HFF-Myc (cell line): ENCODE measurements around the gene BIN2.

Experiments used
- DNase-seq: peaks from one replicate; pipeline ENCODE4 v3.0.0-alpha.2; 2011; ENCODE audit warnings: low read depth; ENCODE audit errors: extremely low read depth
- H3K4me3 ChIP-seq: replicated peaks from 2 replicates; pipeline ENCODE4 v1.5.1; 2011; ENCODE audit warnings: low read depth, mild to moderate bottlenecking, control low read depth, low read length
- TF ChIP-seq, protein P1 (sequence below): IDR thresholded peaks from 2 replicates; pipeline ENCODE4 v1.5.1; 2012; ENCODE audit warnings: mild to moderate bottlenecking, low read depth, low read length, control low read depth; ENCODE audit errors: missing control alignments

BIN2 gene

GRCh38 chr12:51323966-51324895 lies at the start of gene BIN2:
TSS of gene BIN2 (minus strand) at chr12:51324174. CDS start at chr12:51324102, 72 bp downstream.
- TF ChIP-seq, protein P1, sequence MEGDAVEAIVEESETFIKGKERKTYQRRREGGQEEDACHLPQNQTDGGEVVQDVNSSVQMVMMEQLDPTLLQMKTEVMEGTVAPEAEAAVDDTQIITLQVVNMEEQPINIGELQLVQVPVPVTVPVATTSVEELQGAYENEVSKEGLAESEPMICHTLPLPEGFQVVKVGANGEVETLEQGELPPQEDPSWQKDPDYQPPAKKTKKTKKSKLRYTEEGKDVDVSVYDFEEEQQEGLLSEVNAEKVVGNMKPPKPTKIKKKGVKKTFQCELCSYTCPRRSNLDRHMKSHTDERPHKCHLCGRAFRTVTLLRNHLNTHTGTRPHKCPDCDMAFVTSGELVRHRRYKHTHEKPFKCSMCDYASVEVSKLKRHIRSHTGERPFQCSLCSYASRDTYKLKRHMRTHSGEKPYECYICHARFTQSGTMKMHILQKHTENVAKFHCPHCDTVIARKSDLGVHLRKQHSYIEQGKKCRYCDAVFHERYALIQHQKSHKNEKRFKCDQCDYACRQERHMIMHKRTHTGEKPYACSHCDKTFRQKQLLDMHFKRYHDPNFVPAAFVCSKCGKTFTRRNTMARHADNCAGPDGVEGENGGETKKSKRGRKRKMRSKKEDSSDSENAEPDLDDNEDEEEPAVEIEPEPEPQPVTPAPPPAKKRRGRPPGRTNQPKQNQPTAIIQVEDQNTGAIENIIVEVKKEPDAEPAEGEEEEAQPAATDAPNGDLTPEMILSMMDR: no peak
- no peak for DNase-seq
- H3K4me3 ChIP-seq: no peak within 1 kb of the TSS

DNA sequence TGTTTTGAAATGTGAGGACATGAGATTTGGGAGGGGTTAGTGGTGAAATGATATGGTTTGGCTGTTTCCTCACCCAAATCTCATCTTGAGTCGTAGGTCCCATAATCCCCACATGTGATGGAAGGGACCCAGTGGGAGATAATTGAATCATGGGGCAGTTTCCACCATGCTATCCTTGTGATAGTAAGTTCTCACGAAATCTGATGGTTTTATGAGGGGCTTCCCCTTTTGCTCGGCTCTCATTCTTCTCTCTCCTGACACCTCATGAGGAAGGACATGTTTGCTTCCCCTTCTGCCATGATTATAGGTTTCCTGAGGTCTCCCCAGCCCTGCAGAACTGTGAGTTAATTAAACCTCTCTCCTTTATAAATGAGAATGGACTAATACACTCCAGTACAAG lies 49.2 kb upstream of the BIN2 start:
- DNase-seq: no peak
- TF ChIP-seq, protein P1: no peak
- H3K4me3 ChIP-seq: no peak overlapping the region

DNA sequence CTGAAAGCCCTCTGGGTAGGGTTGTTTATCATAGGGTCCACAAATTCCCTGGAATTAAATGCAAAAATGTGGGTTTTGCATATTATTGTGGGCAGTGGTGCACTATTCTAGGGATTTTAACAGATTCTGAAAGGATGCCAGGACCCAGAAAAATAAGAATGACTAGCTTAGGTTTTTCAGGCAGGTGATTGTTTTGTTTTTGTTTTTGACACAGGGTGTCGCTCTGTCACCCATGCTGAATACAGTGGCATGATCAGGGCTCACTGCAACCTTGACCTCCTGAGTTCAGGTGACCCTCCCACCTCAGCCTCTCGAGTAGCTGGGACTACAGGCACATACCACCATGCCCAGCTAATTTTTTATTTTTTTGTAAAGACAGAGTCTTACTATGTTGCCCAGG lies 48.0 kb upstream of the BIN2 start:
- TF ChIP-seq, protein P1: no peak
- no peak overlapping the region for H3K4me3 ChIP-seq
- DNase-seq: no peak

GRCh38 chr12:51371295-51371953 lies 47.5 kb upstream of the BIN2 start:
- peak; percentile 91 for DNase-seq
- TF ChIP-seq, protein P1: no peak
- no peak overlapping the region for H3K4me3 ChIP-seq

DNA sequence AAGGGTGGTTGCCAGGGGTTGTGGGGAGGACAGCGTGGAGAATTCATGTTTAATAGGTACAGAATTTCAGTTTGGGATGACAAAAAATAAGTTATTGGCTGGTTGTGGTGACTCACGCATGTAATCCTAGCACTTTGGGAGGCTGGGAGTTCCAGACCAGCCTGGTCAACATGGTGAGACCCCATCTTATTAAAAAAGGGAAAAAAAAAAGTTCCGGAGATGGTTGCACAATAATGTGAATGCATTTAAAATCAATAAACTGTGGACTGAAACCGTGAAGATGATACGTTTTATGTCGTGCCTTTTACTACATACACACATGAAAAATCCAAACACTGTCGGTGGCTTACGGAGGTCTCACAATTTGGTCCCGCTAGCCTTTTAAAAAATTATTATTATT lies 46.7 kb upstream of the BIN2 start:
- no peak for DNase-seq
- TF ChIP-seq, protein P1: no peak
- H3K4me3 ChIP-seq: no peak overlapping the region

GRCh38 chr12:51369581-51369980 lies 45.6 kb upstream of the BIN2 start:
- H3K4me3 ChIP-seq: no peak overlapping the region
- TF ChIP-seq, protein P1: no peak
- no peak for DNase-seq
